ENCODE measurements around the gene PARD3B. TPM values are rescaled to one million over a fixed set of nuclear protein-coding genes. Genes with fewer than 3 reads are reported as not detected.

PARD3B gene
- total RNA-seq, 1 donor = 53.1 TPM

- no peak for DNase-seq (ENCODE audit: low read depth)
- no peak overlapping the region for H3K4me3 ChIP-seq (ENCODE audit: low read depth, low read length)
- TF ChIP-seq CTCF (IDR thresholded peaks at IDR 0.05; ENCODE audit: insufficient read depth, low read depth, low read length) = no peak
Measured at GRCh38 chr2:204578928-204579598, 33.8 kb downstream of the PARD3B start.

DNA sequence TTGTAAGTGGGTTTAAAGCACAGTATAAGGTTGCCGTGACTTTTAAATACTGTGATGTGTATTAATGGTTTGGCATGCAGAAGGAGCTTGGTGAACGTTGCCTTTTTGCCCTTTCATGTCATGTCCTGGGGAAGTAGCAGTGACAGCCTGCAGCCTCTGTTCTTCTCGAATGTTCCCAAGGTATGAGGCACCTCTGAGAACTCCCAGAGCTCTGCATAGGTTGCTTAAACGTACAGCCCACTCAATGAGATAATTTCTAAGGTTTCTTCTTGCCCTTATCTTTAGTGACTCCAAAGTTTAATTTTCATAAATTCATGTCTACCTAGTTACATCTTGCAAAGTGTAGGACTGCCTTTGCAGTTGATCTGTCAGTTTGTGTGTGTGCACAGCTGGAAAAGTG lies 36.7 kb downstream of the PARD3B start:
- no peak overlapping the region for H3K4me3 ChIP-seq (ENCODE audit: low read depth, low read length)
- no peak for TF ChIP-seq CTCF (IDR thresholded peaks at IDR 0.05; ENCODE audit: insufficient read depth, low read depth, low read length)
- no peak for DNase-seq (ENCODE audit: low read depth)

DNA sequence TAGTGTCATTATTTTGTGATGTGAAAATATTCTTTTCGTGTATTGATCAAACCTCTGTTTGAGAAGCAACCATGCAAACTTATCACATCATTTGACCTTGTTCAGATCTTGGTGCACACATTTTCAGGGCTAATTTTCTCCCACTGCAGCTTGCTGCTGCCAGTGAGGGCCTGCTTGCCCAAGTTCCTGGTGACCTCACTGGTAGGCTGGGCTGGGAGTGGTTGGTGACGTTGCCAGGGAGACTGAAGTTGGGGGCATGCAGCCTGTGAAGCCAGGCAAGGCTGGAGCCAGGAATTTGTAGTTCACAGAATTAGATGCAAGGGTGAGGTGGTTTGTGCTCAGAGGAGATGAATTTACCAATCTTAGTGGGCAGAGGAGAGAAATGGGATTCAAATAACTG lies 38.5 kb downstream of the PARD3B start:
- no peak overlapping the region for H3K4me3 ChIP-seq (ENCODE audit: low read depth, low read length)
- TF ChIP-seq CTCF (IDR thresholded peaks at IDR 0.05; ENCODE audit: insufficient read depth, low read depth, low read length) = no peak
- DNase-seq (ENCODE audit: low read depth) = no peak

DNA sequence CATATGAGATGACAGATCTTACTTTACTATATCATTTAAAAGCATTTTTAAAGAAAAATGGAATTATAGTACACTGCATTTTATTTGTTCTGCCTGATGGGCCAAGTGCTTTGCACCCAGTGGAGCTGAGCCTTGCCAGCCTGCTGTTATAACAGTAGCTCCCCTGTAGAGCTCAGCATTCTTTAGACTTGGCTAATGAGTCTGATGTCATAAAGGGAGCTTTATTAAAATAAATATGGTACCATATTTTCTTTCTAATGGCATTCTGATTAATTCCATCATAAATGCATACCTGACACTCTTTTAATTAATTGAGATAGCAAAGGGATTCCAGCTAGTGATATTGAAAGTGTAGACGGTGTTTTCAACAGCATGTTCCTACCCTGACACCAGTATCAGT lies 40.7 kb downstream of the PARD3B start:
- H3K4me3 ChIP-seq (ENCODE audit: low read depth, low read length) = no peak overlapping the region
- no peak for DNase-seq (ENCODE audit: low read depth)
- TF ChIP-seq CTCF (IDR thresholded peaks at IDR 0.05; ENCODE audit: insufficient read depth, low read depth, low read length) = no peak

DNA sequence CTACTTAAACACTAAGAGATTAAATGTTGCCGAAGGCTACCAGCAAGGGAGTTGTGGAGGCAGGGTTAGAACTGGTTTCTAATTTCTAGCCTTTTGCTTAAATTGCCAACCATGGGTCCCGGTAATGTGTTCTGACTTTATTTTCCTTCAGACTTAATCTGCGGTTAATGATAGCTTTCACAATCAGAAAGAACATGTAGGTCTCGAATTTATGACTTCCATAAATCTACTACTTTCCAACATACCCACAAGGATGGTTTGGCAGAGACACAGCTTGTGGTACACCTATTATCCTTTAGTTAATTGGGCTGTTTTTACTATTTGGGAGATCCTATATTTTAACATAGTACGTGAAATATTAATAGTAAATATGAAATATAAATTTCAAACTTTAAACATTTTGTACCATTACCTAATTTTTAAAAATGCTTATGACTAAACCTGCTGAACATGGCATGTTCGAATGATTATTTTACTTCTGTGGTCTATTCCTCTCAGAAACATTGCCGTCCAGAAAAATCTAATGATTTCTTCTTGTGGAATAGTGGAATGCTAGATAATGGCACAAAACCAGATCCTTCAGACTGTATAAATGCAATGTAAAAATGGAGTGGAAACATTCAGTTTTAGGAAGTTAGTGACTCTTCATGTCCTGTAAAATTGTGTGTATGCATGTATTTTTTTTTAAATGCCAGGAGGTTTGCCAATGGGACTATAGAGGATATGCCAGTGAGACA lies 41.3 kb downstream of the PARD3B start:
- no peak for TF ChIP-seq CTCF (IDR thresholded peaks at IDR 0.05; ENCODE audit: insufficient read depth, low read depth, low read length)
- no peak for DNase-seq (ENCODE audit: low read depth)
- H3K4me3 ChIP-seq (ENCODE audit: low read depth, low read length) = no peak overlapping the region

- H3K4me3 ChIP-seq (ENCODE audit: low read depth, low read length) = no peak overlapping the region
- TF ChIP-seq CTCF (IDR thresholded peaks at IDR 0.05; ENCODE audit: insufficient read depth, low read depth, low read length) = no peak
- no peak for DNase-seq (ENCODE audit: low read depth)
Measured at GRCh38 chr2:204590063-204590462, 44.8 kb downstream of the PARD3B start.
